Measurements from ENCODE around the gene ITSN2. TPM values are rescaled to one million over a fixed set of nuclear protein-coding genes. Genes with fewer than 3 reads are reported as not detected.

Gene ITSN2
- total RNA-seq, 2 donors from 2014 or later = 38.2 to 38.5 TPM

- H3K36me3 ChIP-seq = no peaks in the 10 kb centered on the region
Observed at GRCh38 chr2:24191848-24192247, 168.5 kb downstream of the ITSN2 start.

DNA sequence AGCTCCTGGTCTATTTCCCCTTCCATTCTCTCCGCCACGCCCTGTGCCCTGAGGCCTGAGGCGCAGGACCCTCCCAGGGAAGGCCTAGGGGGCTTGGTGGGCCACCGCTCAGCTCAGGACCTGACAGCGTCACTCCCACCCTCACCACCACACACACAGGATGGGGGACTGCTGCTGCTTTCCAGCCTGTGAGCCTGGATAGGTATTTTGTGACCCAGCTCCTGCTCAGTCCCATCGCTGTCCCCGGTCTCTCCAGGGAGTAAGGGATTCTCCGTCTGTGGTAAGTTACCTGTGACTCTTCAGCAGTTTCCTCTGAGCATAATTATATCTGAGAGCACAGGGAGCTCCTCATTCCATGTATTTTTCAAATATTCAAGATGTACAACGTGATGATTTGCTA is 169.2 kb downstream of the ITSN2 start:
- Histone ChIP-seq H3K27me3 (no peaks in the 10 kb centered on the region), H3K9ac (ENCODE audit: low read depth in 2 of 2, low read length in 2 of 2) (no peak overlapping the region), H3K4me1 (no peaks in the 10 kb centered on the region), H3K27ac (no peak overlapping the region), H3K36me3 (no peaks in the 10 kb centered on the region), H3K4me3 (no peak overlapping the region), H3K9me3 (no peaks in the 10 kb centered on the region)
- intact Hi-C loops (cut with DNase I) = no loop called here
- TF ChIP-seq, protein P1, sequence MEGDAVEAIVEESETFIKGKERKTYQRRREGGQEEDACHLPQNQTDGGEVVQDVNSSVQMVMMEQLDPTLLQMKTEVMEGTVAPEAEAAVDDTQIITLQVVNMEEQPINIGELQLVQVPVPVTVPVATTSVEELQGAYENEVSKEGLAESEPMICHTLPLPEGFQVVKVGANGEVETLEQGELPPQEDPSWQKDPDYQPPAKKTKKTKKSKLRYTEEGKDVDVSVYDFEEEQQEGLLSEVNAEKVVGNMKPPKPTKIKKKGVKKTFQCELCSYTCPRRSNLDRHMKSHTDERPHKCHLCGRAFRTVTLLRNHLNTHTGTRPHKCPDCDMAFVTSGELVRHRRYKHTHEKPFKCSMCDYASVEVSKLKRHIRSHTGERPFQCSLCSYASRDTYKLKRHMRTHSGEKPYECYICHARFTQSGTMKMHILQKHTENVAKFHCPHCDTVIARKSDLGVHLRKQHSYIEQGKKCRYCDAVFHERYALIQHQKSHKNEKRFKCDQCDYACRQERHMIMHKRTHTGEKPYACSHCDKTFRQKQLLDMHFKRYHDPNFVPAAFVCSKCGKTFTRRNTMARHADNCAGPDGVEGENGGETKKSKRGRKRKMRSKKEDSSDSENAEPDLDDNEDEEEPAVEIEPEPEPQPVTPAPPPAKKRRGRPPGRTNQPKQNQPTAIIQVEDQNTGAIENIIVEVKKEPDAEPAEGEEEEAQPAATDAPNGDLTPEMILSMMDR (IDR thresholded peaks at IDR 0.05) = no peak
- no peak for DNase-seq

More at GRCh38 chr2:24191848-24192247, 168.5 kb downstream of the ITSN2 start:
- intact Hi-C loops (cut with DNase I) = no loop called here
- H3K9ac ChIP-seq (ENCODE audit: low read depth in 2 of 2, low read length in 2 of 2) = no peak overlapping the region
- no peak for DNase-seq
- H3K9me3 ChIP-seq = no peaks in the 10 kb centered on the region
- no peak overlapping the region for H3K4me3 ChIP-seq
- H3K27me3 ChIP-seq = no peaks in the 10 kb centered on the region
- TF ChIP-seq, protein P1 (IDR thresholded peaks at IDR 0.05) = no peak
- no peaks in the 10 kb centered on the region for H3K4me1 ChIP-seq
- no peak overlapping the region for H3K27ac ChIP-seq

- no peaks in the 10 kb centered on the region for H3K27me3 ChIP-seq
- H3K4me1 ChIP-seq = no peaks in the 10 kb centered on the region
- TF ChIP-seq, protein P1 (IDR thresholded peaks at IDR 0.05) = no peak
- no peak for DNase-seq
- no peak overlapping the region for H3K27ac ChIP-seq
- intact Hi-C loops (cut with DNase I) = no loop called here
- no peaks in the 10 kb centered on the region for H3K9me3 ChIP-seq
- H3K4me3 ChIP-seq = no peak overlapping the region
- no peaks in the 10 kb centered on the region for H3K36me3 ChIP-seq
- H3K9ac ChIP-seq (ENCODE audit: low read depth in 2 of 2, low read length in 2 of 2) = no peak overlapping the region
Observed at GRCh38 chr2:24190503-24190902, 169.8 kb downstream of the ITSN2 start.

DNA sequence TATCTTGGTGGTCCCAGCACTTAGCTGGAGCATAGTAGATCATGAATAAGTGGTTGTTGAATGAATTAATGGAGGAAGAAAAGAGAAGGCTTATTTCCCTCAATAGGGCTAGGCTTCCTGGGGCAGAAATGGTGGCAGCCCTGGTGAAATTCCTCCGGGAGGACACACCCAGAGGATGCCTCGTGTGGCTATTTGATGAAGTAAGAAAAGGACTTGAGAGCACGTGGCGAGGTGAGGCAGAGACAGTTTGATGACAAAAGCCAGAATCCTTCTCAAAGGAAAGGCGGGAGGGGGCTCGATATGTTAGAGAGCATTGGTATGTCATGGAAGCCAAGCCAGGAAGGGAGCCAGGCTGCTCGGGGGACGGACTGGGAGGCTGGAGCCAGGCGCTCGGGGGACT is 170.8 kb downstream of the ITSN2 start:
- no peak overlapping the region for H3K27ac ChIP-seq
- no peak overlapping the region for H3K4me3 ChIP-seq
- intact Hi-C loops (cut with DNase I) = no loop called here
- no peaks in the 10 kb centered on the region for H3K36me3 ChIP-seq
- H3K4me1 ChIP-seq = no peaks in the 10 kb centered on the region
- H3K27me3 ChIP-seq = no peaks in the 10 kb centered on the region
- TF ChIP-seq, protein P1 (IDR thresholded peaks at IDR 0.05) = no peak
- no peak overlapping the region for H3K9ac ChIP-seq (ENCODE audit: low read depth in 2 of 2, low read length in 2 of 2)
- H3K9me3 ChIP-seq = no peaks in the 10 kb centered on the region
- no peak for DNase-seq

- no peaks in the 10 kb centered on the region for H3K4me1 ChIP-seq
- H3K9ac ChIP-seq (ENCODE audit: low read depth in 2 of 2, low read length in 2 of 2) = no peak overlapping the region
- H3K9me3 ChIP-seq = no peaks in the 10 kb centered on the region
- no peak for DNase-seq
- TF ChIP-seq, protein P1 (IDR thresholded peaks at IDR 0.05) = no peak
- H3K36me3 ChIP-seq = no peaks in the 10 kb centered on the region
- intact Hi-C loops (cut with DNase I) = no loop called here
- no peak overlapping the region for H3K4me3 ChIP-seq
- H3K27ac ChIP-seq = no peak overlapping the region
- H3K27me3 ChIP-seq = no peaks in the 10 kb centered on the region
Observed at GRCh38 chr2:24183366-24184069, 176.8 kb downstream of the ITSN2 start.

Data from colonic mucosa (tissue), 4 donors.